ENCODE measurements around the gene PDGFRB.

DNA sequence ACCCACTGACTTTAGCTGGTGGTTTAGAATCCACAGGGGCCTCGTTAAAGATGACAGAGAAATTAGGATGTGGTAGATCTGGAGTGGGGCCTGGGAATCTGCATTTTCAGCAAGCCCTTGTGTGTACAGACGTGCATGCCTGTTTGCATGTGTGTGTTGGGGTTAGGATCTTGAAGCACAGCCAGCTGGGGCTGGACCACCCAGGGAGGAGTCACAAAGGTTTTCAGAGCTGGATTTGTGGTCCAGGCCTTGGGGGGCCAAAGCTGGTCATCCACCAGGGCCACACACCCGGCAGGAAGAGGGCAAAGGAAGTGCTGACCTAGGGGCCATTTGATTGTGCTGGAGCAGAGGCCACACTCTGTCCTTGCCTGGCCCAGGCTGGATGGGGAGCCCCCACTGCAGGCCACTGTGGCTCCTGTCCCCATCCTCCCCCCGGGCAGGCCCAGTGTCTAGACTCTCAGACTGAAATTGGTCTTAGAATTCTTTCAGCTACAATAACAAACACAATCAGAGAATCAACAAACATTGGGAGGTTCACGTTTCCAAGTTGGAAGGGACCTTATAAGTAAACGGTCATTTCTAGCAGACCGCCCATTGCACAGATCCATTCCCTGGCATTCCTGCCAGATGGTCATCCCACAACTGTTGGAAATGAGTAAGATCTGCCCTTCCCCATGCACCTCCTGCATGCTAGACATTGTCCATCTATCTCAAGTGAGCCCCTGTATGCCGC is 21.3 kb upstream of the PDGFRB start:
- TF ChIP-seq FOSL1 (IDR thresholded peaks at IDR 0.05; ENCODE audit: insufficient read depth, low read depth, low read length) = no peak
- TF ChIP-seq KDM1A (IDR thresholded peaks at IDR 0.05; ENCODE audit: borderline replicate concordance, low read length) = no peak
- TF ChIP-seq, protein P1, sequence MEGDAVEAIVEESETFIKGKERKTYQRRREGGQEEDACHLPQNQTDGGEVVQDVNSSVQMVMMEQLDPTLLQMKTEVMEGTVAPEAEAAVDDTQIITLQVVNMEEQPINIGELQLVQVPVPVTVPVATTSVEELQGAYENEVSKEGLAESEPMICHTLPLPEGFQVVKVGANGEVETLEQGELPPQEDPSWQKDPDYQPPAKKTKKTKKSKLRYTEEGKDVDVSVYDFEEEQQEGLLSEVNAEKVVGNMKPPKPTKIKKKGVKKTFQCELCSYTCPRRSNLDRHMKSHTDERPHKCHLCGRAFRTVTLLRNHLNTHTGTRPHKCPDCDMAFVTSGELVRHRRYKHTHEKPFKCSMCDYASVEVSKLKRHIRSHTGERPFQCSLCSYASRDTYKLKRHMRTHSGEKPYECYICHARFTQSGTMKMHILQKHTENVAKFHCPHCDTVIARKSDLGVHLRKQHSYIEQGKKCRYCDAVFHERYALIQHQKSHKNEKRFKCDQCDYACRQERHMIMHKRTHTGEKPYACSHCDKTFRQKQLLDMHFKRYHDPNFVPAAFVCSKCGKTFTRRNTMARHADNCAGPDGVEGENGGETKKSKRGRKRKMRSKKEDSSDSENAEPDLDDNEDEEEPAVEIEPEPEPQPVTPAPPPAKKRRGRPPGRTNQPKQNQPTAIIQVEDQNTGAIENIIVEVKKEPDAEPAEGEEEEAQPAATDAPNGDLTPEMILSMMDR (IDR thresholded peaks at IDR 0.05; ENCODE audit: control extremely low read depth in 1 of 3, insufficient read depth in 1 of 3, low read depth in 1 of 3, low read length in 3 of 3) = no peak
- no peak for TF ChIP-seq EP300 (IDR thresholded peaks at IDR 0.05; ENCODE audit: borderline replicate concordance in 1 of 2, low read depth in 2 of 2, low read length in 2 of 2)
- no peak for TF ChIP-seq POLR2A (IDR thresholded peaks at IDR 0.05; ENCODE audit: control extremely low read depth in 1 of 2, low read depth in 2 of 2, low read length in 2 of 2)
- no peak for TF ChIP-seq EZH2 (IDR thresholded peaks at IDR 0.05; ENCODE audit: low read depth, low read length, severe bottlenecking)
- no peak for TF ChIP-seq SP1 (IDR thresholded peaks at IDR 0.05; ENCODE audit: low read depth, low read length)
- no peak for TF ChIP-seq TAF7 (optimal IDR thresholded peaks at IDR 0.05; ENCODE audit: borderline replicate concordance, low read depth, low read length)
- no peak for TF ChIP-seq PHF8 (conservative IDR thresholded peaks at IDR 0.05; ENCODE audit: low read depth, low read length)
- no peak for TF ChIP-seq CBX5 (IDR thresholded peaks at IDR 0.05; ENCODE audit: low read depth, low read length)
- TF ChIP-seq TBP (IDR thresholded peaks at IDR 0.05; ENCODE audit: low read depth, low read length) = no peak

Data from H1 (cell line).